EL (cell line): ENCODE data around the gene HEY2.
"Not testable (repeated sequence)": the region's sequence is repeated elsewhere in the genome, so short reads cannot be mapped to it uniquely, and the experiment has no call there.

Experiments used
- DNase-seq: peaks from one replicate; pipeline ENCODE4 v3.0.0-alpha.2; 2016

Gene HEY2

GRCh38 chr6:125749173-125749864, at the start of gene HEY2:
HEY2 (plus strand) TSS chr6:125749632; CDS start chr6:125749777, 145 bp downstream.
- DNase-seq = peak; percentile 89

- DNase-seq = no peak
These were observed 48.7 kb upstream of the HEY2 start for GRCh38 chr6:125700581-125701353.

- DNase-seq = no peak
These were observed 48.1 kb upstream of the HEY2 start for GRCh38 chr6:125701354-125701668.

GRCh38 chr6:125703882-125704281, 45.5 kb upstream of the HEY2 start:
- not testable (repeated sequence) for DNase-seq

GRCh38 chr6:125707615-125708243, 41.7 kb upstream of the HEY2 start:
- no peak for DNase-seq

- DNase-seq = no peak
These were observed 38.3 kb upstream of the HEY2 start for GRCh38 chr6:125711013-125711675.

- no peak for DNase-seq
These were observed 34.9 kb upstream of the HEY2 start for GRCh38 chr6:125714441-125715090.

- no peak for DNase-seq
These were observed 32.2 kb upstream of the HEY2 start for GRCh38 chr6:125717120-125717731.

- no peak for DNase-seq
These were observed 31.3 kb upstream of the HEY2 start for GRCh38 chr6:125718109-125718508.

- DNase-seq = no peak
These were observed 26.5 kb upstream of the HEY2 start for GRCh38 chr6:125722886-125723285.

- no peak for DNase-seq
These were observed 22.2 kb upstream of the HEY2 start for GRCh38 chr6:125727216-125727615.

GRCh38 chr6:125728739-125729138, 20.7 kb upstream of the HEY2 start:
- no peak for DNase-seq

GRCh38 chr6:125729983-125730382, 19.4 kb upstream of the HEY2 start:
- no peak for DNase-seq

GRCh38 chr6:125732398-125732797, 17.0 kb upstream of the HEY2 start:
- no peak for DNase-seq

GRCh38 chr6:125733516-125734300, 15.7 kb upstream of the HEY2 start:
- DNase-seq = no peak

- DNase-seq = no peak
These were observed 11.2 kb upstream of the HEY2 start for GRCh38 chr6:125738276-125738675.

- DNase-seq = no peak
These were observed 10.1 kb upstream of the HEY2 start for GRCh38 chr6:125739364-125739763.

GRCh38 chr6:125741336-125741735, 8.1 kb upstream of the HEY2 start:
- no peak for DNase-seq

- DNase-seq = no peak
These were observed 7.4 kb upstream of the HEY2 start for GRCh38 chr6:125742024-125742423.

- no peak for DNase-seq
These were observed 6.8 kb upstream of the HEY2 start for GRCh38 chr6:125742464-125743120.

GRCh38 chr6:125743604-125744003, 5.8 kb upstream of the HEY2 start:
- no peak for DNase-seq
